GM18858 (cell line): ENCODE measurements around the gene SCG5.
"Not testable (repeated sequence)": the region's sequence is repeated elsewhere in the genome, so short reads cannot be mapped to it uniquely, and the experiment has no call there.

Experiments used
- ATAC-seq: cut with Tn5 transposase; IDR thresholded peaks from one replicate; pipeline ENCODE4 v1.9.1; 2021; ENCODE audit not compliant: unreplicated experiment

SCG5 gene, protein sequence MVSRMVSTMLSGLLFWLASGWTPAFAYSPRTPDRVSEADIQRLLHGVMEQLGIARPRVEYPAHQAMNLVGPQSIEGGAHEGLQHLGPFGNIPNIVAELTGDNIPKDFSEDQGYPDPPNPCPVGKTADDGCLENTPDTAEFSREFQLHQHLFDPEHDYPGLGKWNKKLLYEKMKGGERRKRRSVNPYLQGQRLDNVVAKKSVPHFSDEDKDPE

GRCh38 chr15:32641517-32642059 lies at the start of gene SCG5:
Gene SCG5, plus strand, starts transcription at chr15:32641710. Its CDS starts 1,883 bp downstream, at chr15:32643593.
- no peak for ATAC-seq

- not testable (repeated sequence) for ATAC-seq
These were observed 48.4 kb upstream of the SCG5 start, which contains the start of gene GOLGA8N for GRCh38 chr15:32593151-32593550. Gene GOLGA8N, plus strand, starts transcription at chr15:32593456.

- not testable (repeated sequence) for ATAC-seq
These were observed 32.0 kb upstream of the SCG5 start for GRCh38 chr15:32609518-32609917.

DNA sequence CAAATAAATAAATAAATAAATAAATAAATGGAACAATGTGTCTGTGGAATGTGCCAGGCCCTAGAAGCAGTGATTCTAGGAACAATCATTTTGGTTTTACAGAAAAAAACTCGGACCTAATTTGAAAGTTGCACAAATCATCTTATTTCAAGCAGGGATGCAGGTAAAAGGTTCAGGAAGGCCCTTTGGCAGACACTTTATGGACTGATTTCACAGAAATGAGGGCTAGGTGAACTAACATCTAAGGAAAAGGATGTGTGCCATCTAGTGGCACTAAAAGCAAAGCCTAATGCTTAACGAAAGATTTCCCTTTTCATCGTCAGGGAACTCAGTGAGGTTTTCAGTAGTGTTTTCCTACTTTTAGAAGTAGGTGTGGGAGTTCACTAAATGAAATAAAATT lies 30.8 kb upstream of the SCG5 start:
- ATAC-seq, result not testable (repeated sequence)

- peak; percentile 15 for ATAC-seq
These were observed 26.8 kb upstream of the SCG5 start for GRCh38 chr15:32614712-32615050.

DNA sequence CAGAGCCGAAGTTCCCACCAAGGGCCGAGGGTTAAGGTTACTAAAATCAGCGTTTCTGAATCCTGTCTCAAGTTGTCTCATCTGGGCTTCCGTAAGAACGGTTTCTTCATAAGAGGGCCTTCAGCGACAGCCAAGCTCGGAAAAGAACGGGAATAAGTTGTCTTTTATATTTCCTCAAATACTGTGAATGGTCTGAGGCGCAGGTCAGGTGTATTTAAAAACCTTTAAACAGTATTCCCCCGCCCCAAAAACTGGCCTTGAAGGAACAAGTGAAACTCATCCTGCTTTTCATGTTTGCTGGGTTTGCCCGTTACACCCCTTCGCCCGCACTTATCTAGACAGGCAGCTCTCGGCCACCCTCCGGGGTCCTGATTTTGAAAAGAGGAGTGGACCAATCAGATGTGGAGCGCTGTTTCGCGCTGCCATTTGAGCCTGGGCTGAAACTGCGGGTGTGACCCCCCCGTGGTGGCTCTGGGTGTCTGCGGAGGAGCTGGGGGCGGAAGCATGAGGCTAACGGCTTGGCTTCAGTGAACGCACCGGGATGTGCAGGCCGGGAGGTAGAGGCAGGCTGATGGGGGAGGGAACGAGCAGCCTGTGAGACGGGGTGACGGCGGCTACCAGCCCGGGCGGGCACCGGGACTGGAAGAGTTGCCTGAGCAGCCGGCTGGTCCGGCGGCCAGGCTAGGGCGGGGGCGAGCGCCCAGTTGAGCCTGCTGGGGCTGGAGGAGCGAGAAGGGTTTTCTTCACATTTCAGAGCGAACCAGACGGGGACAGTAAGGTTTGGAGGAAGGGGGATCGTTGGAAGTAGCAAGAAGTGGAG lies 26.2 kb upstream of the SCG5 start, which contains the start of gene ARHGAP11A:
Gene ARHGAP11A (plus strand): TSS at position 454 of the 820 bp plus-strand sequence. CDS start 708 bp downstream, outside the sequence.
- peak; percentile 50 for ATAC-seq

DNA sequence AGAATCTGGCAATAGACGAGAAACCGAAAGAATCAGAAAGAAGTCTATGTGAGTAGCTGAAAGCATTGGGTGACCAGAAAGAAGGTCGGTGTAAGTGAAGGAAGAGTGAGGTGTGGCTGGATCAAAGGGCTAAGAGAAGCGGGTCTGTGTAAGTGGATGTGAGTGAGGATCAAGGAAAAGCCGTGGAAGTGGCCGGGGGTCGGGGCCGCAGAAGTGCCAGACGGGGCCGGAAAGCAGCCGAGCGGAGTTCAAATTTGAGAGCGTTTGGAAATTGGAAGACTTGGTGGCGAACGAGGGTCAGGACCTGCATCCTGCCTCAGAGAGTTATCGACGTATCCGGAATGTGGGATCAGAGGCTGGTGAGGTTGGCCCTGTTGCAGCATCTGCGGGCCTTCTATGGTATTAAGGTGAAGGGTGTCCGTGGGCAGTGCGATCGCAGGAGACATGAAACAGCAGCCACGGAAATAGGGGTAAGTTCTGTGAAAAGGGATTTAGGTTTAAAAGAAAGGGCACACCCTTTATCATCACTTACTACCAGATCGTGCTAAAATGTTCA lies 25.6 kb upstream of the SCG5 start:
- peak; percentile 1 for ATAC-seq

DNA sequence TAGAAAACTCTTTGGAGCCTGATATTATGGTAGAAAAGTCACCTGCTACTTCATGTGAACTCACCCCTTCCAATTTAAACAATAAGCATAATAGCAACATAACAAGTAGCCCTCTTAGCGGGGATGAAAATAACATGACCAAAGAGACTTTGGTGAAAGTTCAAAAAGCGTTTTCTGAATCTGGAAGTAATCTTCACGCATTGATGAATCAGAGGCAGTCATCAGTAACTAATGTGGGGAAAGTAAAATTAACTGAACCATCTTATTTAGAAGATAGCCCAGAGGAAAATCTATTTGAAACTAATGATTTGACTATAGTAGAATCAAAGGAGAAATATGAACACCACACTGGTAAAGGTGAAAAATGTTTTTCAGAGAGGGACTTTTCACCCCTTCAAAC lies 5.1 kb upstream of the SCG5 start:
- no peak for ATAC-seq

DNA sequence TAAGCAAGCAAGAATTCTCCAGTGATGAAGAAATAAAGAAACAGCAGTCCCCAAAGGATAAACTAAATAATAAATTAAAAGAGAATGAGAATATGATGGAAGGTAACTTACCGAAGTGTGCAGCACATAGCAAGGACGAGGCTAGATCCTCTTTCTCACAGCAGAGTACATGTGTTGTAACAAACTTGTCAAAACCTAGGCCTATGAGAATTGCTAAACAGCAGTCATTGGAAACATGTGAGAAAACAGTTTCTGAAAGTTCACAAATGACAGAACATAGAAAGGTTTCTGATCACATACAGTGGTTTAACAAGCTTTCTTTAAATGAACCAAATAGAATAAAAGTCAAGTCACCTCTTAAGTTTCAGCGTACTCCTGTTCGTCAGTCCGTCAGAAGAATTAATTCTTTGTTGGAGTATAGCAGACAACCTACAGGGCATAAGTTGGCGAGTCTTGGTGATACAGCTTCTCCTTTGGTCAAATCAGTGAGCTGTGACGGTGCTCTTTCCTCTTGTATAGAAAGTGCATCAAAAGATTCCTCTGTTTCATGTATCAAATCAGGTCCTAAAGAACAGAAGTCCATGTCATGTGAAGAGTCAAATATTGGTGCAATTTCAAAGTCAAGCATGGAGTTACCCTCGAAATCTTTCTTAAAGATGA lies 4.5 kb upstream of the SCG5 start:
- ATAC-seq, result peak; percentile 60

GRCh38 chr15:32637704-32638103 lies 3.8 kb upstream of the SCG5 start:
- no peak for ATAC-seq

GRCh38 chr15:32642667-32643435 lies 1.3 kb downstream of the SCG5 start:
- ATAC-seq, result no peak

GRCh38 chr15:32643907-32644445 lies 2.5 kb downstream of the SCG5 start:
- ATAC-seq, result no peak

DNA sequence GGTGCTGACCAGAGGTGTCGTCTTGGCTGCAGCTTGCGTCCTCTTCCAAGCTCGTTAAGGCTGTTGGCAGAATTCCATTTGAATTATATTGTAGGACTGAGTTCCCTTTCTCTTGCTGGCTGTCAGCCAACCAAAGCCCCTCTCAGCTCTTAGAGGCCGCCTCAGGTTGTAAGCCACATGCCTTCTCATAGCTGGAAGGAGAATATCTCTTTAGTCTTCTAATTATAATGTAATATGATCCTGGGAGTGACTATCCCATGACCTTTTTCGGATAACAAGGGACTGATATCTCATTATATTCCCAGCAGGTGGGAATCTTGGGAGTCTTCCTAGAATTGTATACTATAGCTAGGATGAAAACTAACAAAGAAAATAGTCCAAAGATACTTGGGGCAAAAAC lies 4.8 kb downstream of the SCG5 start:
- ATAC-seq, result no peak

DNA sequence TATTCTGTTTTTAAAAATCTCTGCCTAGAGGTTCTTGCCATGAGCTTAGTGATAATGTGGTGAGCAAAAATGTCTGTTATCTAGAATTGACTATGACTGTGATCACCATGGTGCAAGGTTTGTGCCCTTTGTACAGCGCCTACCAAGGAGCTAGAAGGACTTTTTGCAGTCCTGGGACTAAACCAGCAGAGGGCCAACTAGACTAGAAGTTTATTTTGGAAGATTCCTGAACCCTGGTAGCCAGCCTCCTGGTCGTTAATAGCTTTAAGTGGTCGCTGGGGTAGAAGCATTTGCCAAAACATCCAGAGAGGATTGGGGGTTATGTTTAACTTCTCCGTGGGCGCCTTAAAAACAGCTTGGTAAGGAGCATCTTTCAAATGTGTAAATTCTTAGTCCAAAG lies 7.8 kb downstream of the SCG5 start:
- no peak for ATAC-seq

- peak; percentile 49 for ATAC-seq
These were observed 9.8 kb downstream of the SCG5 start for GRCh38 chr15:32651229-32651837.

GRCh38 chr15:32652178-32652577 lies 10.7 kb downstream of the SCG5 start:
- ATAC-seq, result no peak

DNA sequence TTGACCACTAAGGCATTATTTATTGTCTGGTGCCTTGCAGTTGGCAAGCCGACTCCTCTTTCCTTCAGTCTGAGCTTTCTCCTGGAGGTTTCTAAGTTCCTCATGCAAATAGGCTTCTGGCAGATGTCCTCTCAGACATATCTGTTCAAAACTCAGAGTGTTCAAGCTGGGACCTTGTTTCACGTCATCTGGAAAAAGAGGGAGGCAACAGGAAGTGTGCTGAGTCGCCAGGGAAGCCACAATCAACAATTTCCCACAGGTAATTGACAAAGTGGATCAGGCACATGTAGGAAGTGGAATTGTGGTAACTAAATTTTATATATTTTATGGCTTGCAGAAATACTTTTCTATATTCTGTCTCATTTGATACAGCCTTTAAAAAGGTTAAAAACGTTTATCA lies 14.6 kb downstream of the SCG5 start:
- no peak for ATAC-seq

GRCh38 chr15:32656496-32656895 lies 15.0 kb downstream of the SCG5 start:
- ATAC-seq, result no peak

DNA sequence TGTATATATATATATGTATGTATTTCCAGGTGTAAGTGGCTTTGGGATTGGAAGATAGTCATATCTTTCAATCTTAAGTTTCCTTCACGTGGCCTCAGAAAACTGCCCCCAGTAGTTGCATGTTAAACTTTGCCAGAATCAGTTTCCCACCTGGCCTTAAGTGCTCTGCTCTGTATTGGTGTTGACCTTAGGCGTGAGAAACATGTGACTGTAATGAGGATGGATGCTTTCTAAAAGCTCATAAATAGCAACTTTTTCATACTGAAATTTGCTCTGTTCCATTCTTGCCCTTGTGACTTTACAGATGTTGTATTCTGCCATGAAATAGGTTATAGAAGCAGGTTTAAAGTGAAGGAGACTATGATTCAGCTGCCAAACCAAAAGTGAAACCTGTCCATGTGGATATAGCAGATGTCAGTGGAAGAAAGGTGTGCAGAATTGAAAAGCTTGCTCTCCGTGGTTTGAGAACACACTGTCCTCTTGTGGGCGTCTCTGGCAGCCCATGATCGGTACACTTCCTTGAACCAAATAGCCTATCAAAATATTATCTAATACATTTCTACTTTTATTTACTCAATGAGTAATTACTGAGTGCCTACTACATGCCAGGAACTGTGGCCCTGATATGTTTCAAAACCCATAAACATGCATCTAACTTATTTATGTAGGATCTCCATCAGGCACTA lies 15.8 kb downstream of the SCG5 start:
- ATAC-seq, result peak; percentile 68
